ENCODE measurements around the gene ZNF516. TPM values are rescaled to one million over a fixed set of nuclear protein-coding genes. Genes with fewer than 3 reads are reported as not detected.
A peak's percentile ranks its signal among the peaks of the same experiment; 100 is the strongest.

Gene ZNF516
- total and polyA plus RNA-seq, 7 experiments from 2014 or later, result 1.9 to 60.4 (median 21.7) TPM

- ATAC-seq, result no peak
- H3K27me3 Mint-ChIP-seq, result no peaks in the 10 kb centered on the region
- Histone ChIP-seq H3K36me3 (ENCODE audit: control insufficient read depth in 2 of 3, insufficient read depth in 3 of 3, low read length in 3 of 3) (peaks cover 0 to 13% (median 4%) of the 10 kb centered on the region in 3 experiments), H3K4me3 (ENCODE audit: low read length) (no peak overlapping the region), H3K4me1 (ENCODE audit: control insufficient read depth in 2 of 2, insufficient read depth in 2 of 2, low read length in 2 of 2) (no peaks in the 10 kb centered on the region), H3K27ac (ENCODE audit: low read depth, low read length) (no peak overlapping the region), H3K27me3 (ENCODE audit: control insufficient read depth in 2 of 2, insufficient read depth in 2 of 2, low read length in 2 of 2) (no peaks in the 10 kb centered on the region), H3K9me3 (ENCODE audit: control insufficient read depth in 2 of 3, low read length in 3 of 3) (no peaks in the 10 kb centered on the region)
- intact Hi-C loops (cut with micrococcal nuclease), result no loop called here
- POLR2A ChIA-PET, result no interaction called here
- H3K4me3 Mint-ChIP-seq, result no peak overlapping the region
- peaks cover 0 to 16% (median 6%) of the 10 kb centered on the region in 11 donors for H3K9me3 Mint-ChIP-seq
- H3K27ac Mint-ChIP-seq, result no peak overlapping the region
- no peaks in the 10 kb centered on the region for H3K4me1 Mint-ChIP-seq
- H3K36me3 Mint-ChIP-seq, result peaks cover 0 to 44% (median 23%) of the 10 kb centered on the region in 5 donors
- DNase-seq, result no peak
- CTCF ChIA-PET, result no interaction called here
Observed at GRCh38 chr18:76357585-76358260, 137.3 kb downstream of the ZNF516 start.

- H3K27ac ChIP-seq (ENCODE audit: low read depth, low read length), result no peak overlapping the region
- CTCF ChIA-PET, result no interaction called here
- POLR2A ChIA-PET, result no interaction called here
- Mint-ChIP-seq H3K36me3 (peaks cover 0 to 40% (median 20%) of the 10 kb centered on the region in 5 donors), H3K27ac (no peak overlapping the region), H3K4me3 (no peak overlapping the region), H3K9me3 (peaks cover 0 to 18% (median 6%) of the 10 kb centered on the region in 11 donors), H3K4me1 (no peaks in the 10 kb centered on the region), H3K27me3 (no peaks in the 10 kb centered on the region)
- ATAC-seq (no peak), DNase-seq (no peak)
- no peaks in the 10 kb centered on the region for H3K27me3 ChIP-seq (ENCODE audit: control insufficient read depth in 2 of 2, insufficient read depth in 2 of 2, low read length in 2 of 2)
- H3K4me1 ChIP-seq (ENCODE audit: control insufficient read depth in 2 of 2, insufficient read depth in 2 of 2, low read length in 2 of 2), result no peaks in the 10 kb centered on the region
- no peak overlapping the region for H3K4me3 ChIP-seq (ENCODE audit: low read length)
- H3K9me3 ChIP-seq (ENCODE audit: control insufficient read depth in 2 of 3, low read length in 3 of 3), result no peaks in the 10 kb centered on the region
- intact Hi-C loops (cut with micrococcal nuclease), result no loop called here
- H3K36me3 ChIP-seq (ENCODE audit: control insufficient read depth in 2 of 3, insufficient read depth in 3 of 3, low read length in 3 of 3), result peaks cover 0 to 13% (median 4%) of the 10 kb centered on the region in 3 experiments
Observed at GRCh38 chr18:76357174-76357573, 137.9 kb downstream of the ZNF516 start.

- Histone ChIP-seq H3K9me3 (ENCODE audit: control insufficient read depth in 2 of 3, low read length in 3 of 3) (no peaks in the 10 kb centered on the region), H3K36me3 (ENCODE audit: control insufficient read depth in 2 of 3, insufficient read depth in 3 of 3, low read length in 3 of 3) (peaks cover 0 to 13% (median 4%) of the 10 kb centered on the region in 3 experiments), H3K4me3 (ENCODE audit: low read length) (no peak overlapping the region), H3K4me1 (ENCODE audit: control insufficient read depth in 2 of 2, insufficient read depth in 2 of 2, low read length in 2 of 2) (no peaks in the 10 kb centered on the region), H3K27me3 (ENCODE audit: control insufficient read depth in 2 of 2, insufficient read depth in 2 of 2, low read length in 2 of 2) (no peaks in the 10 kb centered on the region), H3K27ac (ENCODE audit: low read depth, low read length) (no peak overlapping the region)
- H3K4me3 Mint-ChIP-seq, result no peak overlapping the region
- intact Hi-C loops (cut with micrococcal nuclease), result no loop called here
- ChIA-PET POLR2A (no interaction called here), CTCF (no interaction called here)
- no peak for DNase-seq
- no peaks in the 10 kb centered on the region for H3K4me1 Mint-ChIP-seq
- ATAC-seq, result no peak
- no peaks in the 10 kb centered on the region for H3K27me3 Mint-ChIP-seq
- H3K27ac Mint-ChIP-seq, result no peak overlapping the region
- peaks cover 0 to 18% (median 6%) of the 10 kb centered on the region in 11 donors for H3K9me3 Mint-ChIP-seq
- peaks cover 0 to 34% (median 15%) of the 10 kb centered on the region in 5 donors for H3K36me3 Mint-ChIP-seq
Observed at GRCh38 chr18:76356666-76357065, 138.4 kb downstream of the ZNF516 start.

- H3K4me3 ChIP-seq (ENCODE audit: low read length), result no peak overlapping the region
- peaks cover 0 to 1% (median 0%) of the 10 kb centered on the region in 5 donors for H3K27me3 Mint-ChIP-seq
- ChIA-PET POLR2A (no interaction called here), CTCF (no interaction called here)
- H3K36me3 ChIP-seq (ENCODE audit: control insufficient read depth in 2 of 3, insufficient read depth in 3 of 3, low read length in 3 of 3), result peaks cover 0 to 4% (median 0%) of the 10 kb centered on the region in 3 experiments
- ATAC-seq (no peak), DNase-seq (no peak)
- no peaks in the 10 kb centered on the region for H3K9me3 ChIP-seq (ENCODE audit: control insufficient read depth in 2 of 3, low read length in 3 of 3)
- H3K4me1 ChIP-seq (ENCODE audit: control insufficient read depth in 2 of 2, insufficient read depth in 2 of 2, low read length in 2 of 2), result no peaks in the 10 kb centered on the region
- peak overlapping the region in 2 of 9 donors; percentile 4 to 22 for H3K27ac Mint-ChIP-seq
- H3K9me3 Mint-ChIP-seq, result peaks cover 0 to 18% (median 6%) of the 10 kb centered on the region in 11 donors
- H3K27me3 ChIP-seq (ENCODE audit: control insufficient read depth in 2 of 2, insufficient read depth in 2 of 2, low read length in 2 of 2), result no peaks in the 10 kb centered on the region
- no peak overlapping the region for H3K27ac ChIP-seq (ENCODE audit: low read depth, low read length)
- no peak overlapping the region for H3K4me3 Mint-ChIP-seq
- intact Hi-C loops (cut with micrococcal nuclease), result no loop called here
- peaks cover 0 to 1% (median under 1%) of the 10 kb centered on the region in 7 donors for H3K4me1 Mint-ChIP-seq
- H3K36me3 Mint-ChIP-seq, result peaks cover 0 to 25% (median 12%) of the 10 kb centered on the region in 5 donors
Observed at GRCh38 chr18:76354348-76354747, 140.7 kb downstream of the ZNF516 start.

- ATAC-seq, result no peak
- H3K4me1 Mint-ChIP-seq, result peaks cover 4 to 9% (median 7%) of the 10 kb centered on the region in 7 donors
- CTCF ChIA-PET, result no interaction called here
Observed at GRCh38 chr18:76353500-76353899, 141.5 kb downstream of the ZNF516 start.

GRCh38 chr18:76353046-76353445, 142.0 kb downstream of the ZNF516 start:
- POLR2A ChIA-PET, result no interaction called here
- no peak for DNase-seq
- peaks cover 0 to 18% (median 6%) of the 10 kb centered on the region in 11 donors for H3K9me3 Mint-ChIP-seq

More at GRCh38 chr18:76353500-76353899, 141.5 kb downstream of the ZNF516 start:
- H3K27me3 Mint-ChIP-seq, result peaks cover 0 to 9% (median 0%) of the 10 kb centered on the region in 5 donors
- peaks cover 0 to 18% (median 6%) of the 10 kb centered on the region in 11 donors for H3K9me3 Mint-ChIP-seq
- peaks cover 0 to 3% of the 10 kb centered on the region in 2 donors for H3K4me1 ChIP-seq (ENCODE audit: control insufficient read depth in 2 of 2, insufficient read depth in 2 of 2, low read length in 2 of 2)
- H3K27ac ChIP-seq (ENCODE audit: low read depth, low read length), result no peak overlapping the region
- H3K36me3 ChIP-seq (ENCODE audit: control insufficient read depth in 2 of 3, insufficient read depth in 3 of 3, low read length in 3 of 3), result peaks cover 0 to 3% (median 0%) of the 10 kb centered on the region in 3 experiments
- no peak overlapping the region for H3K4me3 ChIP-seq (ENCODE audit: low read length)
- H3K9me3 ChIP-seq (ENCODE audit: control insufficient read depth in 2 of 3, low read length in 3 of 3), result no peaks in the 10 kb centered on the region
- no peaks in the 10 kb centered on the region for H3K27me3 ChIP-seq (ENCODE audit: control insufficient read depth in 2 of 2, insufficient read depth in 2 of 2, low read length in 2 of 2)
- peak overlapping the region in 2 of 9 donors; percentile 47 to 63 for H3K27ac Mint-ChIP-seq
- POLR2A ChIA-PET, result no interaction called here
- intact Hi-C loops (cut with micrococcal nuclease), result no loop called here
- H3K36me3 Mint-ChIP-seq, result peaks cover 0 to 22% (median 11%) of the 10 kb centered on the region in 5 donors
- DNase-seq, result no peak
- H3K4me3 Mint-ChIP-seq, result no peak overlapping the region

More at GRCh38 chr18:76353046-76353445, 142.0 kb downstream of the ZNF516 start:
- H3K9me3 ChIP-seq (ENCODE audit: control insufficient read depth in 2 of 3, low read length in 3 of 3), result no peaks in the 10 kb centered on the region
- H3K4me1 Mint-ChIP-seq, result peaks cover 4 to 9% (median 7%) of the 10 kb centered on the region in 7 donors
- H3K36me3 Mint-ChIP-seq, result peaks cover 0 to 22% (median 11%) of the 10 kb centered on the region in 5 donors
- no peak for ATAC-seq
- peaks cover 0 to 3% of the 10 kb centered on the region in 2 donors for H3K4me1 ChIP-seq (ENCODE audit: control insufficient read depth in 2 of 2, insufficient read depth in 2 of 2, low read length in 2 of 2)
- H3K36me3 ChIP-seq (ENCODE audit: control insufficient read depth in 2 of 3, insufficient read depth in 3 of 3, low read length in 3 of 3), result peaks cover 0 to 3% (median 0%) of the 10 kb centered on the region in 3 experiments
- intact Hi-C loops (cut with micrococcal nuclease), result no loop called here
- no peaks in the 10 kb centered on the region for H3K27me3 ChIP-seq (ENCODE audit: control insufficient read depth in 2 of 2, insufficient read depth in 2 of 2, low read length in 2 of 2)
- CTCF ChIA-PET, result no interaction called here
- H3K4me3 Mint-ChIP-seq, result no peak overlapping the region
- no peak overlapping the region for H3K27ac Mint-ChIP-seq
- H3K4me3 ChIP-seq (ENCODE audit: low read length), result no peak overlapping the region
- peaks cover 0 to 9% (median 0%) of the 10 kb centered on the region in 5 donors for H3K27me3 Mint-ChIP-seq
- H3K27ac ChIP-seq (ENCODE audit: low read depth, low read length), result no peak overlapping the region

Data from naive thymus-derived CD4-positive, alpha-beta T cell (primary cell).